IMR-90 (cell line): ENCODE measurements around the gene GPATCH8. TPM values are rescaled to one million over a fixed set of nuclear protein-coding genes. Genes with fewer than 3 reads are reported as not detected.

ENCODE experiments used
- ATAC-seq: fragments of 200-7000 bp; cut with Tn5 transposase; 2 replicates; pipeline ENCODE4 v1.9.1; 2020; ENCODE audit warnings: low read depth, mild to moderate bottlenecking, moderate library complexity
- BruUV-seq: library from RNA; stranded (reverse); fragments of 400-500 nt; replicated peaks from 2 replicates; lab custom pipeline; 2021; lab: Mats Ljungman, UMichigan
- CTCF ChIA-PET: fragments of 300-600 bp; formaldehyde crosslinking; extraction: SDS; loops from one replicate; lab custom pipeline; 2021; ENCODE audit warnings: antibody characterized with exemption; lab: Yijun Ruan, JAX
- POLR2A ChIA-PET: fragments of 300-600 bp; sonication (Branson Sonifier 250); formaldehyde crosslinking; loops from one replicate; lab custom pipeline; 2022; ENCODE audit warnings: antibody characterized with exemption; ENCODE audit not compliant: unreplicated experiment; lab: Charles Lee
- DNase-seq: peaks from one replicate; pipeline ENCODE4 v3.0.0; 2013
- H2AFZ ChIP-seq: replicated peaks from 2 replicates; pipeline ENCODE3; 2013; ENCODE audit warnings: low read length, mild to moderate bottlenecking; ENCODE audit not compliant: poor library complexity
- H2AK5ac ChIP-seq: 2 replicates; pipeline ENCODE4 v1.6.1; 2013; ENCODE audit warnings: low read depth, low read length, inconsistent platforms
- H2AK9ac ChIP-seq: replicated peaks from 2 replicates; pipeline ENCODE3; 2013; ENCODE audit warnings: mild to moderate bottlenecking, low read depth, low read length, moderate library complexity; ENCODE audit not compliant: poor library complexity
- H2BK120ac ChIP-seq: 2 replicates; pipeline ENCODE4 v1.6.1; 2013; ENCODE audit warnings: low read depth, low read length, inconsistent platforms
- H2BK15ac ChIP-seq: 3 replicates; pipeline ENCODE4 v1.6.1; 2013; ENCODE audit warnings: low read depth, low read length, inconsistent platforms
- H2BK20ac ChIP-seq: 2 replicates; pipeline ENCODE4 v1.6.1; 2013; ENCODE audit warnings: low read depth, mild to moderate bottlenecking, inconsistent platforms, low read length, moderate library complexity
- H2BK5ac ChIP-seq: 2 replicates; pipeline ENCODE4 v1.6.1; 2013; ENCODE audit warnings: mild to moderate bottlenecking, low read depth, low read length, inconsistent platforms; ENCODE audit not compliant: poor library complexity, severe bottlenecking
- H3K14ac ChIP-seq: replicated peaks from 2 replicates; pipeline ENCODE4 v1.6.1; 2013; ENCODE audit warnings: low read depth, low read length, inconsistent platforms
- H3K18ac ChIP-seq: 2 replicates; pipeline ENCODE4 v1.6.1; 2013; ENCODE audit warnings: low read depth, low read length, control low read depth
- H3K23ac ChIP-seq: 2 replicates; pipeline ENCODE4 v1.6.1; 2013; ENCODE audit warnings: low read depth, low read length, inconsistent platforms
- H3K27ac ChIP-seq: 2 replicates; pipeline ENCODE4 v1.5.1; 2013; ENCODE audit warnings: mild to moderate bottlenecking, control low read depth, low read length; ENCODE audit not compliant: insufficient read depth
- H3K27me3 ChIP-seq: 2 replicates; pipeline ENCODE4 v1.6.1; 2013; ENCODE audit warnings: low read length; ENCODE audit not compliant: control insufficient read depth, insufficient read depth
- H3K36me3 ChIP-seq: 2 replicates; pipeline ENCODE4 v1.6.1; 2013; ENCODE audit warnings: low read length, mixed read lengths; ENCODE audit not compliant: control insufficient read depth, insufficient read depth
- H3K4ac ChIP-seq: 2 replicates; pipeline ENCODE4 v1.6.1; 2013; ENCODE audit warnings: low read depth, low read length, inconsistent platforms
- H3K4me1 ChIP-seq: 2 replicates; pipeline ENCODE4 v1.6.1; 2013; ENCODE audit warnings: low read length, mixed read lengths; ENCODE audit not compliant: control insufficient read depth, insufficient read depth
- H3K4me2 ChIP-seq: 2 replicates; pipeline ENCODE4 v1.6.1; 2013; ENCODE audit warnings: low read depth, mild to moderate bottlenecking, control low read depth, low read length, moderate library complexity
- H3K4me3 ChIP-seq: 2 replicates; pipeline ENCODE4 v1.5.1; 2013; ENCODE audit warnings: low read depth, mild to moderate bottlenecking, control low read depth, low read length, moderate library complexity; ENCODE audit not compliant: insufficient read depth
- H3K56ac ChIP-seq: 2 replicates; pipeline ENCODE4 v1.6.1; 2013; ENCODE audit warnings: low read length, inconsistent platforms; ENCODE audit not compliant: insufficient read depth; ENCODE audit errors: extremely low read depth
- H3K79me1 ChIP-seq, 2 experiments: 2 replicates each; pipeline ENCODE4 v1.6.1; 2013; ENCODE audit warnings: low read length in 2 of 2, inconsistent platforms in 1 of 2, low read depth in 1 of 2
- H3K9ac ChIP-seq: 2 replicates; pipeline ENCODE4 v1.6.1; 2013; ENCODE audit warnings: low read depth, low read length, control low read depth
- H3K9me1 ChIP-seq: 2 replicates; pipeline ENCODE4 v1.6.1; 2013; ENCODE audit warnings: low read length, inconsistent platforms; ENCODE audit not compliant: insufficient read depth
- H3K9me3 ChIP-seq: 2 replicates; pipeline ENCODE4 v1.6.1; 2013; ENCODE audit warnings: low read length; ENCODE audit not compliant: control insufficient read depth, insufficient read depth
- H4K20me1 ChIP-seq: 2 replicates; pipeline ENCODE4 v1.6.1; 2013; ENCODE audit warnings: low read length, inconsistent platforms; ENCODE audit not compliant: insufficient read depth
- H4K5ac ChIP-seq: 2 replicates; pipeline ENCODE4 v1.6.1; 2013; ENCODE audit warnings: mild to moderate bottlenecking, low read depth, low read length, control low read depth
- H4K8ac ChIP-seq, 2 experiments: 2 replicates each; pipeline ENCODE4 v1.6.1; 2013; ENCODE audit warnings: low read depth in 2 of 2, low read length in 2 of 2, control low read depth in 1 of 2, inconsistent platforms in 1 of 2
- H4K91ac ChIP-seq: 2 replicates; pipeline ENCODE4 v1.6.1; 2013; ENCODE audit warnings: low read depth, low read length, inconsistent platforms; ENCODE audit not compliant: insufficient read depth
- CHD1 ChIP-seq: IDR thresholded peaks from 2 replicates; pipeline ENCODE4 v1.6.1; 2012; ENCODE audit warnings: low read depth, low read length, improper control_type of control experiment
- CTCF ChIP-seq: conservative IDR thresholded peaks from 2 replicates; pipeline ENCODE4 v1.5.1; 2012; ENCODE audit warnings: mild to moderate bottlenecking, low read depth, low read length, improper control_type of control experiment
- ELK1 ChIP-seq: fragments of 150-350 bp; IDR thresholded peaks from 2 replicates; pipeline ENCODE4 v1.6.1; 2016; ENCODE audit warnings: low read depth, mild to moderate bottlenecking, low read length, moderate library complexity, borderline replicate concordance
- MAFK ChIP-seq: IDR thresholded peaks from 2 replicates; pipeline ENCODE4 v1.6.1; 2012; ENCODE audit warnings: low read depth, low read length, improper control_type of control experiment
- MAZ ChIP-seq: IDR thresholded peaks from 2 replicates; pipeline ENCODE4 v1.6.1; 2012; ENCODE audit warnings: low read depth, mild to moderate bottlenecking, low read length, improper control_type of control experiment, moderate library complexity, borderline replicate concordance
- MXI1 ChIP-seq: IDR thresholded peaks from 2 replicates; pipeline ENCODE4 v1.6.1; 2012; ENCODE audit warnings: low read depth, mild to moderate bottlenecking, low read length, moderate library complexity, borderline replicate concordance
- NFE2L2 ChIP-seq: fragments of 150-350 bp; IDR thresholded peaks from 2 replicates; pipeline ENCODE4 v1.6.1; 2016; ENCODE audit warnings: low read depth, mild to moderate bottlenecking, low read length
- RAD21 ChIP-seq: IDR thresholded peaks from 2 replicates; pipeline ENCODE4 v1.6.1; 2012; ENCODE audit warnings: low read length, improper control_type of control experiment
- SMC3 ChIP-seq: fragments of 150-350 bp; IDR thresholded peaks from 2 replicates; pipeline ENCODE4 v1.6.1; 2016; ENCODE audit warnings: low read depth, mild to moderate bottlenecking, antibody characterized with exemption, low read length, moderate library complexity
- USF2 ChIP-seq: fragments of 150-350 bp; IDR thresholded peaks from 2 replicates; pipeline ENCODE4 v1.6.1; 2017; ENCODE audit warnings: mild to moderate bottlenecking, antibody characterized with exemption, low read length, low read depth
- WGBS, 2 experiments: methylation state at CpG; one replicate each; pipeline versions ENCODE4 v1.1.5 to v1.1.7; 2013; ENCODE audit warnings: missing lambda C conversion rate in 2 of 2; ENCODE audit not compliant: insufficient read length in 1 of 2; ENCODE audit errors: extremely low coverage in 2 of 2; 5-methylcytosine and 5-hydroxymethylcytosine counted together
- dilution Hi-C: fragments of 300-500 bp; cut with HindIII; formaldehyde crosslinking; loops from one replicate; pipeline ENCODE4 v1.14.3; 2018; ENCODE audit warnings: low sequenced_read_pairs; ENCODE audit not compliant: unreplicated experiment
- in situ Hi-C: fragments of 300-500 bp; cut with MboI; formaldehyde crosslinking; loops from 3 replicates; pipeline ENCODE4 v1.14.3; 2019; ENCODE audit warnings: low sequenced_read_pairs, inconsistent platforms, mixed read lengths
- intact Hi-C: fragments of 100-400 bp; cut with micrococcal nuclease; formaldehyde crosslinking; loops from 2 replicates; pipeline ENCODE4 v1.10.0; 2022
- polyA plus RNA-seq, 3 experiments: library from polyadenylated mRNA; depleted of rRNA; stranded (reverse); fragments of >200 nt; gene quantifications; 2 replicates each; pipeline ENCODE4 v1.2.3, GENCODE V29; 2012; ENCODE audit warnings: low replicate concordance in 1 of 3
- total RNA-seq: library from RNA; depleted of rRNA; stranded (reverse); fragments of >200 nt; gene quantifications from 2 replicates; pipeline ENCODE4 v1.2.3, GENCODE V29; 2012

Gene GPATCH8
- total and polyA plus RNA-seq, 2 of the 4 experiments (the other 2 are of a cell fraction) = 8.8 to 13.2 TPM

GRCh38 chr17:44363613-44364159 is 139.5 kb downstream of the GPATCH8 start, which contains the start of gene FAM171A2:
Gene FAM171A2, minus strand, starts transcription at chr17:44363853. Its CDS starts 139 bp downstream, at chr17:44363714.
- Histone ChIP-seq H3K18ac (no peak within 1 kb of the TSS; the same call in 1 of the 2 replicates), H4K5ac (no peak within 1 kb of the TSS), H3K36me3 (peaks cover 3% of the 10 kb centered on the region; the same call in 1 of the 2 replicates), H3K9me1 (peaks cover 8% of the 10 kb centered on the region; the same call in 1 of the 2 replicates), H3K14ac (peak within 1 kb of the TSS; percentile 51; the same call in 1 of the 2 replicates), H3K27me3 (peaks cover 20% of the 10 kb centered on the region), H2BK15ac (no peak within 1 kb of the TSS), H3K4me2 (peak within 1 kb of the TSS; percentile 96), H2AFZ (peak within 1 kb of the TSS; percentile 93), H2AK9ac (peak within 1 kb of the TSS; percentile 87), H3K4me3 (peak within 1 kb of the TSS; percentile 88), H3K9ac (peak within 1 kb of the TSS; percentile 71), H3K23ac (no peak within 1 kb of the TSS; the same call in 1 of the 2 replicates), H3K9me3 (no peaks in the 10 kb centered on the region), H3K56ac (0 out of 2 replicates have a peak within 1 kb of the TSS, but pooled peaks have one; percentile 6), H3K27ac (peak within 1 kb of the TSS; percentile 26; the same call in 1 of the 2 replicates), H3K4me1 (peaks cover 15% of the 10 kb centered on the region), H4K91ac (no peak within 1 kb of the TSS), H2AK5ac (no peak within 1 kb of the TSS), H2BK20ac (no peak within 1 kb of the TSS), H2BK120ac (0 out of 2 replicates have a peak within 1 kb of the TSS, but pooled peaks have one; percentile 4), H3K79me1 (peaks cover 4 to 28% of the 10 kb centered on the region in 2 experiments; a peak in 2 of 4 replicates), H2BK5ac (no peak within 1 kb of the TSS), H4K8ac (peak within 1 kb of the TSS in 1 of 2 experiments; percentile 69; a peak in 1 of 4 replicates), H3K4ac (no peak within 1 kb of the TSS), H4K20me1 (peaks cover 11% of the 10 kb centered on the region)
- ChIA-PET POLR2A (no interaction called here), CTCF (interaction anchor here (0.9 to 1.7 kb wide), 6 partner anchors 10 to 160 kb away, joined by 3 to 6 read pairs (median 4); no protein-coding TSS in a partner anchor)
- no peak for TF ChIP-seq USF2
- TF ChIP-seq CTCF = peak; percentile 71
- TF ChIP-seq MXI1 = 0 out of 2 replicates have a peak, but pooled peaks have one; percentile 10
- no peak for TF ChIP-seq NFE2L2
- TF ChIP-seq SMC3 = 0 out of 2 replicates have a peak, but pooled peaks have one; percentile 18
- TF ChIP-seq MAFK = no peak
- peak; percentile 38 for TF ChIP-seq RAD21
- TF ChIP-seq CHD1 = no peak
- no peak for TF ChIP-seq ELK1
- peak; percentile 76; the same call in 1 of the 2 replicates for TF ChIP-seq MAZ
- ATAC-seq (peak; percentile 91), DNase-seq (peak; percentile 41)
- intact Hi-C loops (no loop called here), in situ Hi-C loops (no loop called here), dilution Hi-C loops (no loop called here)
- BruUV-seq = no TSS peak
- 0% methylated on average over 34 of the region's 63 CpGs; no CpG with 5 or more reads in 1 of the 2 experiments for WGBS, 2 experiments
